RWPE2 (cell line): ENCODE measurements around the gene HDAC4.

ENCODE experiments used
- ATAC-seq: fragments of 200-7000 bp; cut with Tn5 transposase; 3 replicates; pipeline ENCODE4 v1.9.1; 2021; ENCODE audit warnings: low read depth
- DNase-seq: peaks from one replicate; pipeline ENCODE4 v3.0.0-alpha.2; 2020; ENCODE audit warnings: low spot score
- H3K27ac ChIP-seq: fragments of 450-650 bp; 2 replicates; pipeline ENCODE4 v1.5.1; 2017; ENCODE audit warnings: mild to moderate bottlenecking; ENCODE audit not compliant: poor library complexity, severe bottlenecking
- H3K27me3 ChIP-seq: fragments of 250-450 bp; sonication (Bioruptor Pico); 2 replicates; pipeline ENCODE4 v1.5.1; 2021; ENCODE audit warnings: mild to moderate bottlenecking, moderate library complexity; ENCODE audit not compliant: insufficient read depth, poor library complexity, severe bottlenecking
- H3K36me3 ChIP-seq: fragments of 250-450 bp; sonication (Bioruptor Pico); 2 replicates; pipeline ENCODE4 v1.5.1; 2020; ENCODE audit warnings: low read depth, mild to moderate bottlenecking, moderate library complexity
- H3K4me1 ChIP-seq: fragments of 250-450 bp; sonication (Bioruptor Pico); 2 replicates; pipeline ENCODE4 v1.5.1; 2021; ENCODE audit warnings: mild to moderate bottlenecking, moderate library complexity; ENCODE audit not compliant: insufficient read depth, poor library complexity, severe bottlenecking
- H3K4me3 ChIP-seq: fragments of 250-450 bp; sonication (Bioruptor Pico); 2 replicates; pipeline ENCODE4 v1.5.1; 2021; ENCODE audit warnings: mild to moderate bottlenecking, moderate library complexity; ENCODE audit not compliant: severe bottlenecking
- H3K9me3 ChIP-seq: fragments of 250-450 bp; sonication (Bioruptor Pico); 2 replicates; pipeline ENCODE4 v1.5.1; 2021; ENCODE audit warnings: mild to moderate bottlenecking, moderate library complexity; ENCODE audit not compliant: severe bottlenecking
- CTCF ChIP-seq: fragments of 450-650 bp; IDR thresholded peaks from one replicate; pipeline ENCODE4 v1.5.1; 2017; ENCODE audit warnings: mild to moderate bottlenecking, moderate library complexity; ENCODE audit not compliant: poor library complexity, severe bottlenecking

HDAC4 gene

GRCh38 chr2:239117831-239118230, 283.0 kb downstream of the HDAC4 start:
- no peak overlapping the region for H3K4me3 ChIP-seq
- DNase-seq: no peak
- no peak overlapping the region for H3K27ac ChIP-seq
- ATAC-seq: no peak
- H3K36me3 ChIP-seq: no peaks in the 10 kb centered on the region
- no peaks in the 10 kb centered on the region for H3K9me3 ChIP-seq
- peaks cover 6% of the 10 kb centered on the region for H3K4me1 ChIP-seq
- H3K27me3 ChIP-seq: no peaks in the 10 kb centered on the region
- no peak for TF ChIP-seq CTCF

- no peaks in the 10 kb centered on the region for H3K36me3 ChIP-seq
These were observed 284.2 kb downstream of the HDAC4 start for GRCh38 chr2:239116456-239117246.

GRCh38 chr2:239115616-239116015, 285.2 kb downstream of the HDAC4 start:
- H3K4me3 ChIP-seq: no peak overlapping the region
- H3K9me3 ChIP-seq: no peaks in the 10 kb centered on the region

More at GRCh38 chr2:239116456-239117246, 284.2 kb downstream of the HDAC4 start:
- DNase-seq (no peak), ATAC-seq (peak; percentile 85)
- TF ChIP-seq CTCF: no peak
- no peaks in the 10 kb centered on the region for H3K9me3 ChIP-seq
- no peaks in the 10 kb centered on the region for H3K27me3 ChIP-seq
- H3K4me3 ChIP-seq: no peak overlapping the region
- H3K27ac ChIP-seq: no peak overlapping the region
- peaks cover 6% of the 10 kb centered on the region for H3K4me1 ChIP-seq

GRCh38 chr2:239114616-239115265, 286.1 kb downstream of the HDAC4 start:
- no peaks in the 10 kb centered on the region for H3K9me3 ChIP-seq

More at GRCh38 chr2:239115616-239116015, 285.2 kb downstream of the HDAC4 start:
- TF ChIP-seq CTCF: no peak
- ATAC-seq: no peak
- Histone ChIP-seq H3K27me3 (no peaks in the 10 kb centered on the region), H3K36me3 (no peaks in the 10 kb centered on the region), H3K27ac (no peak overlapping the region), H3K4me1 (peaks cover 6% of the 10 kb centered on the region)
- no peak for DNase-seq

More at GRCh38 chr2:239114616-239115265, 286.1 kb downstream of the HDAC4 start:
- no peak for ATAC-seq
- no peak for DNase-seq
- TF ChIP-seq CTCF: no peak
- H3K36me3 ChIP-seq: no peaks in the 10 kb centered on the region
- H3K27ac ChIP-seq: no peak overlapping the region
- H3K4me1 ChIP-seq: peaks cover 6% of the 10 kb centered on the region
- no peak overlapping the region for H3K4me3 ChIP-seq
- H3K27me3 ChIP-seq: no peaks in the 10 kb centered on the region
